HG02970 (cell line): Measurements from ENCODE around the gene RNF135.
"Not testable (repeated sequence)": the region's sequence is repeated elsewhere in the genome, so short reads cannot be mapped to it uniquely, and the experiment has no call there.

ENCODE experiments used
- ATAC-seq: cut with Tn5 transposase; IDR thresholded peaks from one replicate; pipeline ENCODE4 v1.9.1; 2021; ENCODE audit warnings: mild to moderate bottlenecking, moderate library complexity, moderate number of reproducible peaks; ENCODE audit not compliant: unreplicated experiment, low FRiP score

The RNF135 gene

DNA sequence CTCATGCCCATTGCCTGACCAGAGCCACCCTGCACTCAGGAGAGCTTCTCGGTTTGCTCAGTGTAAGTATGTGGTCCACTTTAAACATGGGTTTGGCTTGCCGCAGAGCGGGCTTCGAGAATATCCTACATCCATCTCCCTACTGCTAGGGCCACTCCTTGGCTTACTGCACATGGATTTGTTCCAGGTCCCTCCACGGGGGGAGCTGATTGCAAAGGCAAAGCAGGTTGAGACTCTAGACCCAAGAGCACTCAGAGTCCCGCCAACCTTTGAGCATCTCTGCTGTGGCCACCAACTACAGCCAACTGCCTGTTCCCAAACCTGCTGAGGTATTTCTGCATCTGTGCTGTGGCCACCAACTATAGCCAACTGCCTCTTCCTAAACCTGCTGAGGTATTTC, 26.4 kb downstream of the RNF135 start:
- no peak for ATAC-seq

GRCh38 chr17:30997842-30998241, 27.0 kb downstream of the RNF135 start:
- ATAC-seq, result no peak

- no peak for ATAC-seq
Measured at GRCh38 chr17:31002047-31002446, 31.2 kb downstream of the RNF135 start.

DNA sequence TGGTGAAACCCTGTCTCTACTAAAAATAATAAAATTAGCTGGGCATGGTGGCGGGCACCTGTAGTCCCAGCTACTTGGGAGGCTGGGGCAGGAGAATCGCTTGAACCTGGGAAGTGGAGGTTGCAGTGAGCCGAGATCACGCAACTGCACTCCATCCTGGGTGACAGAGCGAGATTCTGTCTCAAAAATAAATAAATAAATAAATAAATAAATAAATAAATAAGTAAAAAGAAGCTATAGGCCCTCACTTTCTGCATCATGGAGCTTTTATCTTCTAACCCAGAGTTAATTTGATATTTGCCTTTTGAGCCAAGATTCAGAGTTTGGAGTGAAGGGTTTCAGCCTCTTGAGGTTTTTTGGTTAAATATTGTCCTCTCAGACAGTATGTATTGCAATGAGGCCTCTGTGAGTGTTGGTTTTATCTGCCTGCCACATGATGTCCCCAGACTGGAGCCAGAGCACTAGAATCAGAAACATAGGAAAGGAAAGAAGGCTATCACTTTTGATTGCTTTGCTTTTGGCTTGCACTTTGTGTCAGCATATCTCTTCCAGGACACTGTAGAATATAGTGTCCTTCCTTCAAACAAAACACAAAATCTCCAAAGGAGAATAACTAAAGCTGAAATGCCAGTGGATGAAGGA, 32.5 kb downstream of the RNF135 start:
- no peak for ATAC-seq

DNA sequence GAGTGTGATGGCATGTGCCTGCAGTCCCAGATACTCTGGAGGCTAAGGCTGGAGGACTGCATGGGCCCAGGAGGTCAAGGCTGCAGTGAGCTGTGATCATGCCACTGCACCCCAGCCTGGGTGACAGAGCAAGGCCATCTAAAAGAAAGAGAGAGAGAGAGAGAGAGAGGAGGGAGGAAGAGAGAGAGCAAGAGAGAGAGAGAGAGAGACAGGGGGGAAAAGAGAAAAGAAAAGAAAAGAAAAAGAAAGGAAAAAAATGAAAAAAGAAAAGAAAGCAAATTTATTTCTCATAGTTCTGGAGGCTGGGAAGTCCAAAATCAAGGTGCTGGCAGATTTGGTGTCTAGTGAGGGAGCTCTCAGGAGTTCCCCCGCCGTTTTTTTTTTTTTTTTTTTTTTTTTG, 33.3 kb downstream of the RNF135 start:
- no peak for ATAC-seq

DNA sequence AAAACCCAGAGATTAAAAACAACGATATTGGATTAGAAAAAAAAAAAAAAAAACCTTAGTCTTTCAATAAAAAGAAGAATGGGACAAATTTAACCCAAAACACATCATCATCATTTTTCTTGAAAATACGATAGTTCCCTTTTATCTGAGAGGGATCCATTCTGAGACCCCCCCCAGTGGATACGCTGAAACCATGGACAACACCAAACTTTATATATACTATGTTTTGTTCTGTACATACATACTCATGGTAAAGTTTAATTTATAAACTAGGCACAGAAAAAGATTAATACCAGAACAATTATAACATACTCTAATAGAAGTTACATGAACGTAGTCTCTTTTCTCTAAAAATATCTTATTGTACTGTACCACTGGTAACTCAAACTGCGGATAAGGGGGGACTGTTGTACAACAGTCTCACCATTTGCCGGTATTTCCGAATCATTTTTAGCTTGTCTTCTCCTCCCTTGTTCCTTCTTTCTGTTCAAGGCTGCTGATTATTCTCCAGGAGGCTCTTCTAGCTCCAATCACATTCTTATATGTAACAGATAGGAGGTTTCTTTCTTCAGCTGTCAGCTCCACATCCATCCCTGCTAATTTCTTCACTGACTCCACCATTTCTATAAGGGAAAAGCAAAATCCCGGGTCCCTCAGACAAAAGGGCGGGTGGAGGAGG, 37.0 kb downstream of the RNF135 start:
- ATAC-seq, result no peak

GRCh38 chr17:31008374-31009041, 37.7 kb downstream of the RNF135 start:
- ATAC-seq, result no peak

GRCh38 chr17:31009042-31009702, 38.3 kb downstream of the RNF135 start:
- not testable (repeated sequence) for ATAC-seq

DNA sequence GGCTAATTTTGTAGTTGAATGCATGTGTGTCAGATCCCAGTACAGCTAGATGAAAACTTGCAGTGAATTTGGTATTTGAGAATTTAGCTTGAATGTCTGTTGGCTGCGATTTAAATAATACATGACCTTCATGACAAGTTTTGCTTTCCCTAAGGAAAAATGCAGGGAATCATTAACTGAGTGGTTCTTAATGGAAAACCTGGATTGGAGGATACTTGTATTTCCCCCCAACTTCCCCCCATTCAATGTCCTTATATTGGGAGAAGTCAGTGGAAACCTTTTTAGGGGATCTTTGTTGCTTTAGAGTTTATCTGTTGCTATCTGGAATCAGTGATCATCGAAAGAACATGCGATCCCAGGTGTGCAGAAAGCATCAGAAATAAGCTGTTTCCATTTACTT, 39.2 kb downstream of the RNF135 start:
- ATAC-seq, result not testable (repeated sequence)

DNA sequence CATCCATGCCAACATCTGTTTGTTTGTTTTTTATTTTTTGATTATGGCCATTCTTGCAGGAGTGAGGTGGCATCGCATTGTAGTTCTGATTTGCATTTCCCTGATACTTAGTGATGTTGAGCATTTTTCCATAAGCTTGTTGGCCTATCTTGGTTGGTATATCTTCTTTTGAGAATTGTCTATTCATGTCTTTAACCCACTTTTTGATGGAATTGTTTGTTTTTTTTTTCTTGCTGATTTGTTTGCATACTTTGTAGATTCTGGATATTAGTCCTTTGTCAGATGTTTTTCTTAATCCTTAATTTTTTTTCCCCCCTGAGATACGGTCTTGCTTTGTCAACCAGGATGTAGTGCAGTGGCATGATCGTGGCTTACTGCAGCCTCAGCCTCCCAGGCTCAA, 43.0 kb downstream of the RNF135 start:
- ATAC-seq, result no peak

DNA sequence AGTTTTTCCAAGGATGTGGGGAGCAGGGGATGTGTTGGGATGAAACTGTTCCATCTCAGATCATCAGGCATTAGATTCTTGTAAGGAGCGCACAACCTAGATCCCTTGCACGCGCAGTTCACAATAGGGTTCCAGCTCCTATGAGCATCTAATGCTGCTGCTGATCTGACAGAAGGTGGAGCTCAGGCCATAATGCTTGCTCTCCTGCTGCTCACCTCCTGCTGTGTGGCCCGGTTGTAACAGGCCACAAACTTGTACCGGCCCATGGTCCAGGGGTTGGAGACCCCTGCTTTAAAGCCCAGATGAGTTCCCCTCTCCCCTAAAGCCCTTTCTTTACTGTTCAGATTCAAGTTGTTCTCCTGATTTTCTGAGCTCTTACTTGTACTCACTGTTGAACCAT, 44.8 kb downstream of the RNF135 start:
- ATAC-seq, result no peak

DNA sequence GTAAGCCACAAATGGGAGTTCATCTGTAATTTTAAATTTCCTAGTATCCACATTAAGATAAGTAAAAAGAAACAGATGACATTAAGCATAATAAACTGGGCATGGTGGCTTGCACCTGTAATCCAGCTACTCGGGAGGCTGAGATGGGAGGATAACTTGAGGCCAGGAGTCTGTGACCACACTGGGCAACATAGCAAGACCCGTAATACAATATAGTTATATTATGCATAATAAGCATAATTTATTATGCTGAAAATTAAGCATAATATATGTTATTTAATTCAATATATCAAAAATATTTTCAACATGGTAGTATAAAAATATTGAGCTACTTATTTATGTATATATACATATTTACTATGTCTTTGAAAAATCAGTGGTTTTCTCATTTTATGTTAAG, 48.2 kb downstream of the RNF135 start:
- no peak for ATAC-seq

DNA sequence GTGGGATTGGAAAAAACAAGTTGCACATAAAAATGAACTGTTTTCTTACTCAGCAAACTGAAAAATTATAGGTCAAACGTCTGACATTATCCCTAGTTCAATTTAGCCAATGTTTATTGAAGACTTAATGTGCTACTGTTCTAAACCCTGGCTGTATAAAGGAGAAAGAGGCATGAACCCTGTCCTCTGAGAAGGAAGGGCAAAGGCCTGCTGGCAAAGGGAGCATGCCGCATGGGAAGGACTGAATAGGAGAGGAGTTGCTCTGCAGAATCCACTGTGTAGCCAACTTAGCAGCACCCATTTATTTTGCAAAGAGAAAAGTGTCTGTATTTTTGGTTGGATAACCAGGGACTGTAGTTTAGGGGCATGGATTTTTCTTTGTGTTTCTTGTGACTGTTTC, 52.3 kb downstream of the RNF135 start:
- not testable (repeated sequence) for ATAC-seq

GRCh38 chr17:31031841-31032240, 61.0 kb downstream of the RNF135 start:
- ATAC-seq, result no peak

DNA sequence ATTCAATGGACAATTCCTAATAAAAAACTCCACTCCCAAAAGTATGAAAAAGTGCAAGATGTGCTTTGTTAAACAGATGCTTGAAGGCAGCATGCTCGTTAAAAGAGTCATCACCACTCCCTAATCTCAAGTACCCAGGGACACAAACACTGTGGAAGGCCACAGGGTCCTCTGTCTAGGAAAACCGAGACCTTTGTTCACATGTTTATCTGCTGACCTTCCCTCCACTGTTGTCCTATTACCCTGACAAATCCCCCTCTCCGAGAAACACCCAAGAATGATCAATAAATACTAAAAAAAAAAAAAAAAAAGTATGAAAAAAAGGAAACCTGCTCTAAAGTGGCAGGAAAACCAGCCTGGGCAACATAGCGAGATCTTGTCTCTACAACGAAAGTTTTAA, 64.8 kb downstream of the RNF135 start:
- not testable (repeated sequence) for ATAC-seq

DNA sequence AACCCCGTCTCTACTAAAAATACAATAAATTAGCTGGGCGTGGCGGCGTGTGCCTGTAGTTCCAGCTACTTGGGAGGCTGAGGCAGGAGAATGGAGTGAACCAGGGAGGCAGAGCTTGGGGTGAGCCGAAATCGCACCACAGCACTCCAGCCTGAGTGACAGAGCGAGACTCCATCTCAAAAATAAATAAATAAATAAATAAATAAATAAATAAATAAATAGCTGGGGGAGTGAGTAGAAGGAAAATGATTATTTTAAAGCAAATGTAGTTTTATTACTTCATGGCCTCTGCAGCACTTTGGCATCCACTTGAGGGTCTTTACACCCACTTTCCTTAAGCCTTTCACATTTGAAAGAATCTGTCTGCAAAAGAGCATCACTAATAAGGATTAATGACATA, 70.0 kb downstream of the RNF135 start:
- ATAC-seq, result not testable (repeated sequence)

DNA sequence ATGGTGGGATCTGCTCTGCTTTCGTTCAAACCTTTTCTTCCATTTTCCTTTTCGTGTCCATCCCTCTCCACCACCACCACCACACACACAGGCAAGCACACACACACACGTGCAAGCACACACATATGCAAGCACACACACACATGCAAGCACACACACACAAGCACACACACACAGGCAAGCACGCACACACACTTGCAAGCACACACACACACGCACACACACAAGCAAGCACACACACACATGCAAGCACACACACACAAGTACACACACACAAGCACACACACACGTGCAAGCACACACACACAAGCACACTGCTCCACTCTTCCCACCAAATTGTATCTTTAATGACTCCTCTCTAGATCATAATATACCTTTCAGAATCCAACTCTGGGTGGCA, 71.5 kb downstream of the RNF135 start:
- ATAC-seq, result not testable (repeated sequence)

DNA sequence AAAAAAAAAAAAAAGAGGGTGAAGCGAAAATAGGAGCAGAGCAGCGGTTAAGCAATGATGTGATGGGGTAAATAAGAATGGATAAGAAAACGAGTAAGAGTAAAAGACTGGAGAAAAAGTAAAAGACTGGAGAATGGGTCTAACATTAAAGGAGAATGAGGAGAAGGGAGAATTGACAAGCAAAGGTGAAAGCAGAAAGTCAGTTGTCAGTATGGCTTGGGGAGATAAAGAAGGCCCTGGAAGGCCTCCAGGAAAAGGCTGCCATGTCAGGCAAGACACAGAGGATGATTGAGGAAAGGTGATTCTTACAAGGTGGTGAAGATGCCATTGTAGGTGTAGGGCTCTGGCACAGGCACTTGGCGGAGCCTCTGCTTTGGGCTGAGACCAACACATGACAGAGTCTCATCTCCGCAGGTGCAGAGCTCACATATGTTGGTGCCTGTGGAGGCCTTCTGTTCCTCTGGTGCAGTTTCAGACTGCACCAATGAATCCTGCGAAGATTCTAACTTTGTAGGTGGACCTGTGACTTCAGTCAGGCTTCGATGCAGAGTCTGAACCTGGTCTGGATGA, 76.1 kb downstream of the RNF135 start:
- ATAC-seq, result not testable (repeated sequence)

DNA sequence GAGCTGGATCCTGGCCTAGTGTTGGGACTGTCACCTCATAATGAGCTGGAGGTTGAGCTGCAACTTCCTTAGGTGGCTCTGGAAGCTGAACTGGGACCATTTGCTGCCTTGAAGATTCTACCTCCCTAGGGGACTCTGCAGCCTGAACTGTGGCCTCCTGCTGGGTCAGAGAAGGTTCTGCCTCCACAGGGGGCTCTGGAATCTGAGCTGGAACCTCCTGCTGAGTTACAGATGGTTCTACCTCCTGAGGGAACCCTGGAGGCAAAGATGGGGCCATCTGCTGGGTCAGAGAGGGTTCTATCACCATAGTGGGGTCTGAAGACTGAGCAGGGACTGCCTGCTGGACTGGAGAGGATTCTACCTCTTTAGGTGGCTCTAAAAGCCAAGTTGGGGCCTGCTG, 77.3 kb downstream of the RNF135 start:
- no peak for ATAC-seq

GRCh38 chr17:31048780-31049179, 77.9 kb downstream of the RNF135 start:
- no peak for ATAC-seq
